ENCODE data around the gene COG7.

The COG7 gene

GRCh38 chr16:23408242-23408822 lies 44.7 kb downstream of the COG7 start:
- no peak for DNase-seq

GRCh38 chr16:23407436-23408127 lies 45.4 kb downstream of the COG7 start:
- DNase-seq = no peak

DNA sequence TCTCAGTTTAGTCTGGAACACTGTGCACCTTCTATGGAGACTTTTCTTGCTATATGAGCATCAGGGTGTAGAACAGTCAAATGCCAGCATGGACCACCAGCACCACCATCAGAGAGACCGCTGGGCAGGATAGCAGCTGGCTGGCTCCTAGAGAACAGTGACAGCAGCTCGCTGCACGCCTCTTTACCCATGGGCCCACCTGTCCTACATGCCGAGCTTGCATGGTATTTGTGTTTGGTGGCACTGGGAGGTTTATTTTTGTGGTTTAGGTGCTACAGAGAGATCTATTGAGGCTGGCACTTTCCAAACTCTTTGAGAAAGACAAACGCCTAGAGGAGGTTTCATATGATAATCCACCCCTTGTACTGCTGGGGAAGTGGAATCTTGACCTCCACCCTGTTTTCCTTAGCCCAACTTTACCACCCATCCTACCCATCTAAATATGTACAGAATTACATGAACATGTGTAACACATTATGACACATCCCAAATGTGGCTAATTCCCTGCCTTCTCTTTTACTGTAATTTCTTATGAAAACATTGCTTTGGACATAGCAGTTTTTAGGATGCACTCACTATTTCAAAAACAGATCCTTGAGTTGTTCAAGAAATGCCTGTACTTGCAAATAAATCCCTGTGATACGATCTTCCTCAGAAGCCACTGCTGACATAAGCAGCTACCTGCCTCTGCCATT lies 46.3 kb downstream of the COG7 start:
- no peak for DNase-seq

GRCh38 chr16:23406024-23406423 lies 47.0 kb downstream of the COG7 start:
- DNase-seq = no peak

DNA sequence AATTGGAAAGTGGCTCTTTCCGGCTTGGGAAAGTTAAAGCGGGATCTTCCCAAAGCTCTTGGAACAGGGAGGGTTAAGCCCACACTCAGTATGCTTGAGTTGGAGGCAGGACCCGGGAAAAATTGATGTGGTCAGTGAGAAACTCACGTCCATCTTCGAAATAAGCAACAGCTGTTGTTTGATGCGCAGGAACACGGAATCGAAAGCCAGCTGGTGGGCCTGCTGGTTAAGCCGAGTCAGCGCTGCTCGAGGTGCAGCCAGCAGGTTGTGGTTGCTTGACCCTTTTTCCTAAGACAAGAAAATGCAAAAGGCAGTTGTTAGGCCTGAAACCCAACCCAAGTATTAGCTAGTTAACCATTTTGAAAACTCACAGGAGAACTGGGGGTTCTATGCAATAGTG lies 49.4 kb downstream of the COG7 start:
- DNase-seq = no peak

DNA sequence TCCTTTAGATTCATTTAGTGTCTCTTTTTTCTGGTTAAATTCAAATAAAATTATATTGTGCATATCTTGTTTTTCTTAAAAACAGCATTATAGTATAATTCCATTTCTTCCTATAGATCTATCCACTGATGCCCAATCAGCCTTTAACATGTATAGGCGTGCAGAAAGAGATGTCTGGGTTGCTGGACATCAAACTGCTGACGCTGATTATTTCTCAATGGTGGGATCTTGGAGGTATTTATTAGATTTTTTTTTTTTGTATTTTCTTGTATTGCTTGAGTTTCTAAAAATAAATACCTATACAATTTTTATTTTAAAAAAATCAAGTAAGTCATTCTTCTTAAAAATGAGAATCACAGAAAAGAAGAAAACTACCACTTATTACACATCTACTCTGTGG lies 50.9 kb downstream of the COG7 start:
- no peak for DNase-seq

- DNase-seq = no peak
Measured at GRCh38 chr16:23401139-23401538, 51.9 kb downstream of the COG7 start.

DNA sequence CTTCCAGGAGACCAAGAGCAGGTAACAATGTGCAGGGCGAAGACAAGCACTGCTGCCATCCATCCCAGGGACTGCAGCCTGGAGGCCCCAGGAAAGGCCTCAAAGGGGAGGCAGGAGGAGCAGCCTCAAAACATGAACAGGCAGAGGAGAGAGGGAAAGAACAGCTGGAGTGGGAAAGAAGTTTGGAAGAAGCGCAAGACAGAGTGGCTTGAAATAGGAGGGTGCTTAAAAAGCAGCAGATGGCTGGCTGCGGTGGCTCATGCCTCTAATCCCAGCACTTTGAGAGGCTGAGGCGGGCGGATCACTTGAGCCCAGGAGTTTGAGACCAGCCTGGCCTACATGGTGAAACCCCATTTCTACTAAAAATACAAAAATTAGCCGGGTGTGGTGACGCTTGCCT lies 52.5 kb downstream of the COG7 start:
- DNase-seq = peak; percentile 55

DNA sequence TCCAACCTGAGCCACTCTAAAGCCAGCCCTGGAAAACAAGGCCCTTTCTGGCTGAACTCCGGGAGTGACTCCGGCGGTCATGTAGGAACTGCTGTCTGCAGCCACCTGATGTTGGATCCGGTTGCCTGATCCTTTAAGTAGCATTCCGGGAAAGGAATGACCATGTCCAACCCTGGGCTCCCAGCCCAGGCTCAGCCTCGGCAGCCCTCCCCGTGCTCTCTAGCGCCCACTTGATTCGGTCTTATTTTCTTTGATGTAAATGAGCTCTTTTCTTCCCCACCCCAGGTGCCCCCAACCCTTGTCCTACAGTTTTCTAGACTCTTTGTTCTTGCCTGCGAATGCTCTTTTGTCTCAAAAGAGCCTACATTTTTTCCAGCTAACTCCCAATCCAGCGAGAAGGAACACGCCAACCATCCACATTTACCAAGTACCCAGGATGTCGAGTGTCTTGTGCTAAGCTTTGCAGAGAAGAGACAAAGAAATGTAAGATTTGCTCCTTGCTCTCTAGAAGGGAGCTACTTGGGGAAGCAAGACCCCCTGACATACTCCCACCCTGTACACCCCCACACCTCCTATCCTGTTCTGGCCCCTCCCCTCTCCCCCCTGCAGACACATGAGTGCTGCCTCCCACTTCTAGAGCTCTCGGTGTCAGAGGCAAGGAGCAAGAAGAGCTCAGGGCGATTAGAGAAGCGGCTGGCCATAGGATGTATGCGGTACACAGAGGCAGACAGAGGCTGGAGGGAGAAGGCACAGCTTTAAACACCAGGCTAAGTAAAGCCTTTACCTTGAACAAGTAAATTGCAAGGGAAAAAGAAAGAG lies 53.8 kb downstream of the COG7 start:
- no peak for DNase-seq

- no peak for DNase-seq
Measured at GRCh38 chr16:23397464-23397863, 55.5 kb downstream of the COG7 start.

DNA sequence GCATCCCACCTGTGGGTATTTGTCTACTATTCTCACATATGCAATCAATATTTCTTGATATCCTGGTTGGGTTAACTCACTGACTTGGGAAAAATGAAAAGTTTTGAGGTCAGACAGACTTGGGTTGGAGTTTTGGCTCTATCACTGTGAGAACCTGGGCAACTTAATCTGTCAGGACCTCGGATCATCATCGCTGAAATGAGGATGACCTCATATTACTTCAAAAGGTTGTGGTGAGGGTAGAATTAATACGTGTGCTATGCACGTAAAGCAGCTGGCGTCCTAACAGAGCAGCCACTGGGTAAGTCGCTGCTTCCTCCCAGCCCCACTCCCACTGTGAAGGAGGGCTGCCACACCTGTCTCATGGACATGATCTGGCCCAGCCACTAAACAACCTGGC lies 57.3 kb downstream of the COG7 start:
- no peak for DNase-seq

DNA sequence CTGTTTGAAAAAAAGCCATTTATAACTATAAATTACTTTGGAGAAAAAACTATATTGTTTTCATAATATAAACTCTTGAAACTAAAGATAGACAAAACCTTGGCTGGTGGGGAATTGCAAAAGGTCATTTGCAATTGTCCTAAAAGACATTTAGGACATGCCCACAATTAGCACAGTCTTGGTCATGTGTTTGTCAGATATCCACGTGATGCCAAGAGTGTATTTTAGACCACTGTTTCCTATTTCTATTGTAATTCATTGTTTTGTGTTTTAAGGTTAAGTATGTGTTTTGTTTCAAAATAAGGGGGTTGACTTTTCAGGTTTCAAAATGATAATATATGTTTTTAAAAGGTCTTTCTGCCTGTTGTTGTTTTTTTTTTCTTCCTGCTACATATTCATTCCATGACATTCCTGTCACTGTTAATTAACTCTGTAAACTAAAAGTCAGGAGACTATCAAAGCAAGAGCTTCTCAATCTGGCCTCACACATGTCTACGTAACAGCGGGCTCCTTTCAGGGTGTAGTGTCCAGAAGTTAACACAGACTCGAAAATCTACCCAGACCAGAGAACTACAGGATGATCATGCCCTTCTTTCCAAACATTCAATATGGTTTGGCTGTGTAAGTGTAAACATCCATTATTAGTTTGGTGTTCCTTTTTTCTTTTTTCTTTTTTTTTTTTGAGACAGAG lies 58.7 kb downstream of the COG7 start:
- no peak for DNase-seq

DNA sequence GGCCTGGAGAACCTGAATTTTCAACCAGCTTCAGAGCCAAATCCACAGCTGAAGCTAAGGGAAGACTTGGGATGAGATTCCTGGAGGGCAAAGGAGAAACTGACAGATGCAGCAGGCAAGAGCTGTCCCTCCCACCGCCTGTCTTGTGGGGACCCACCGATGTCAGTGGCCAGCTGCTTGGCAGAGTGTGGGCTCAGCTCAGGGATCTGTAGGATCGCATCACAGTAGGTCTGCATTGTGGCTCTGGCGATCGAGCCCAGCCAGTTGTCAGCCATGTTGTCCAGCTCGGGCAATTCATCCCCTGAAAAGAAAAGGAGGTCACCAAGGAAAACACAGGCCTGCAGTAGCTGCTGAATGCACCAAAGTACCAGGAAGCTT lies 60.8 kb downstream of the COG7 start:
- DNase-seq = no peak

- DNase-seq = no peak
Measured at GRCh38 chr16:23391381-23392222, 61.4 kb downstream of the COG7 start.

GRCh38 chr16:23389936-23390335 lies 63.1 kb downstream of the COG7 start:
- DNase-seq = peak; percentile 57

- no peak for DNase-seq
Measured at GRCh38 chr16:23389201-23389600, 63.8 kb downstream of the COG7 start.

- no peak for DNase-seq
Measured at GRCh38 chr16:23388786-23389185, 64.2 kb downstream of the COG7 start.

DNA sequence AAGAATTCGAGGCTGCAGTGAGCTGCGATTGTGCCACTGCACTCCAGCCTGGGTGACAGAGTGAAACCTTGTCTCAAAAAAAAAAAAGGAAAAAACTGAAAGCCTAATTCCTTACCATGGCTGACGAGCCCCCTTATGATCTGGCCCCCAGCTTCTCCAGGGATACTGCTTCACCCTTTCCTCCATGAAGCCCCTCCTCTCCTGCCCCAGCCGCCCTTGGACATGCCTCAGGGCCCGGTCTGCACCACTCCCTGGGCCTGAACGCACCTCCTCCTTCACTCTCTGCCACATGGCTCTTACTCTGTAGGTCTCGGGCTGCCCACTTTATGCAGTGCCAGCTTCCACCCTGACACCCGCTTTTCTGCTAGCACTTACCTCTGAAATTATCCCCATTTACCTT lies 65.3 kb downstream of the COG7 start:
- no peak for DNase-seq

DNA sequence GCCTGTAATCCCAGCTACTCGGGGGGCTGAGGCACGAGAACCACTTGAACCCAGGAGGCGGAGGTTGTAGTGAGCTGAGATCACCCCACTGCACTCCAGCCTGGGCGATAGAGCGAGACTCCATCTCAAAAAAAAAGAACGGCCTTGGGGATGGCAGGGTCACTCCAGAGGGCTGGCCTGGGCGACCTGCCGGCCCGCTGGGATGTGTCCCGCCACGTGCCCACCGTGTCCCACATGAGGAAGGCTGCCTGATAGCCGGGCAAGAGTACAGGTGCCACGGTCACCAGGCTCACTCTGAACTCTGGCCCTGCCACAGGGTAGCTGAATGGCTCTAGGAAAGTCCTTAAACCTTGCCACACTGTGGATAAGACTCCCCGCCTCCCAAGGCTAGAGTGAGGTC lies 67.5 kb downstream of the COG7 start:
- no peak for DNase-seq

DNA sequence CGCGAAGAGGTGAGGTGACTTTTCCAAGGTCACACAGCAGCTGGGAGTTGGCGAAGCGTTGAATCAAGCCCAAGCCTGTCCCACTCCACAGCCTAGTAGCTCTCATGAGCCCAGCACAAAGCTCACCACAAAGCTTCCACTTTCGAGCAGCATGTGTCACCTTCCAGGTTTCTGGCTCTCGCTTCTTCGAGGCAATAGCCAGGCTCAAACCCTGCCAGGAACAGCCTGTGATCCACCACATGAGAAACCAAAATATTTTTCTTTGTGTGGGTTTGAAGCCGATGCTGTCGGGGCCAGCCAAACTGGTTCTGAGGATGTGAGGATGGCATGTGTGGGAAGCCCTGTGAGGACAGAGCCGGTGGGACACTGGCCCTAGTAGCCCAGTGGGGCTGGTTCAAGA lies 68.1 kb downstream of the COG7 start:
- DNase-seq = peak; percentile 56

GRCh38 chr16:23383881-23384280 lies 69.1 kb downstream of the COG7 start:
- DNase-seq = no peak

DNA sequence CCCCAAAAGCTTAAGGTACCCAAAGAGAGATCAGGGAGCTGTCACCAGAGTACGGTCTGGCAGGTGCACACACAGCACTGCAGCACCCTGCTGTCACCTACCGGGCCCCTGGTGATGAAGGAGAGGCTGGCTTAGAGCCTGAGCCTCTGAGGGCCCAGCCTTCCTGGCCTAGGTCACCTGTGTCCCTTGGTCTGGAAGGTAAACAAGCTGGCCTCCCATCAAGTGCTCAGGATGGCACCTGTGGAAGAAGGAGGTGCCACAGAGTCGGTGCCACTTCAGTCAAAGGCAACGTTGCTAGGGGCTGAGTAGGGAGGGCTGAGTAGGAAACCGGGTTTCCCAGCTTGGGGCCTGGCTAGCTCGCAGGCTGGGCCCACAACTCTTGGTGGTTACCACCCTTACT lies 70.7 kb downstream of the COG7 start:
- no peak for DNase-seq
